K562 (cell line): ENCODE results near the gene C19orf47. TPM values are rescaled to one million over a fixed set of nuclear protein-coding genes. Genes with fewer than 3 reads are reported as not detected.

ENCODE experiments used
- ATAC-seq: fragments of 200-7000 bp; cut with Tn5 transposase; 3 replicates; pipeline ENCODE4 v1.9.1; 2020; ENCODE audit warnings: moderate library complexity
- BruUV-seq: library from RNA; stranded (reverse); fragments of 400-500 nt; replicated peaks from 2 replicates; lab custom pipeline; 2021; lab: Mats Ljungman, UMichigan
- CTCF ChIA-PET: fragments of 300-600 bp; formaldehyde crosslinking; extraction: SDS; loops from one replicate; lab custom pipeline; 2021; ENCODE audit warnings: low intra/inter-chr PET ratio; lab: Yijun Ruan, JAX
- POLR2A ChIA-PET: fragments of 300-600, 350-650 bp; sonication (Branson Sonifier 250); formaldehyde crosslinking; extraction: SDS; loops from one replicate; lab custom pipeline; 2021; ENCODE audit warnings: antibody characterized with exemption, inconsistent platforms; lab: Yijun Ruan, JAX
- DNase-seq, 4 experiments: peaks; one replicate each; pipeline versions ENCODE4 v3.0.0 to v3.0.0-alpha.2; 2011 to 2018; ENCODE audit warnings: low spot score in 3 of 4, mixed read lengths in 3 of 4; ENCODE audit errors: extremely low read depth in 1 of 4
- FAIRE-seq: peaks from 2 replicates; lab custom pipeline; 2011; peaks lifted over from hg19 to GRCh38; lab: Jason Lieb, UNC
- H2AFZ ChIP-seq: 2 replicates; pipeline ENCODE4 v1.6.0; 2011; ENCODE audit warnings: low read depth, low read length, control low read depth, inconsistent platforms
- H3K27ac ChIP-seq: fragments of 200-600 bp; 3 replicates; pipeline ENCODE4 v1.8.0; 2011; ENCODE audit warnings: low read depth, mild to moderate bottlenecking, control low read depth, inconsistent platforms, low read length, moderate library complexity, mixed read lengths; ENCODE audit errors: extremely low read depth
- H3K27me3 ChIP-seq, 2 experiments: fragments of 300-600 bp in 1 of 2; 2 replicates in 1 of 2; 3 replicates in 1 of 2; pipeline versions ENCODE4 v1.6.0 to v1.8.0; 2011; ENCODE audit warnings: inconsistent platforms in 2 of 2, low read length in 2 of 2, mild to moderate bottlenecking in 1 of 2, mixed read lengths in 1 of 2, moderate library complexity in 1 of 2; ENCODE audit not compliant: control insufficient read depth in 2 of 2, insufficient read depth in 2 of 2
- H3K36me3 ChIP-seq: fragments of 300-600 bp; 3 replicates; pipeline ENCODE4 v1.8.0; 2011; ENCODE audit warnings: mild to moderate bottlenecking, low read length, inconsistent platforms; ENCODE audit not compliant: control insufficient read depth, insufficient read depth
- H3K4me1 ChIP-seq, 2 experiments: fragments of 200-600 bp in 1 of 2; replicated peaks in 1 of 2; 2 replicates in 1 of 2; 3 replicates in 1 of 2; pipeline versions ENCODE4 v1.5.1 to v1.8.0; 2011; ENCODE audit warnings: inconsistent platforms in 2 of 2, low read length in 2 of 2, mild to moderate bottlenecking in 1 of 2, mixed read lengths in 1 of 2, moderate library complexity in 1 of 2; ENCODE audit not compliant: control insufficient read depth in 2 of 2, insufficient read depth in 2 of 2
- H3K4me2 ChIP-seq: 2 replicates; pipeline ENCODE4 v1.6.1; 2011; ENCODE audit warnings: low read length, control low read depth, inconsistent platforms, mixed read lengths; ENCODE audit not compliant: insufficient read depth
- H3K4me3 ChIP-seq: fragments of 200-600 bp; sonication (generic), shearing (Covaris generic); 2 replicates; pipeline ENCODE4 v1.5.1; 2016; ENCODE audit warnings: control low read depth, inconsistent platforms
- H3K79me2 ChIP-seq: fragments of 200-600 bp; 3 replicates; pipeline ENCODE4 v1.8.0; 2011; ENCODE audit warnings: low read length, inconsistent platforms; ENCODE audit not compliant: control insufficient read depth, insufficient read depth
- H3K9ac ChIP-seq, 2 experiments: 2 replicates each; pipeline versions ENCODE4 v1.6.0 to v1.6.1; 2011; ENCODE audit warnings: low read depth in 2 of 2, low read length in 2 of 2, control low read depth in 1 of 2, inconsistent platforms in 1 of 2, mild to moderate bottlenecking in 1 of 2, mixed read lengths in 1 of 2; ENCODE audit not compliant: insufficient read depth in 1 of 2
- H3K9me1 ChIP-seq: one replicate; pipeline ENCODE4 v1.6.0; 2011; ENCODE audit warnings: inconsistent platforms, mild to moderate bottlenecking, low read length, moderate library complexity; ENCODE audit not compliant: control insufficient read depth, insufficient read depth
- H3K9me3 ChIP-seq: replicated peaks from 2 replicates; pipeline ENCODE4 v1.5.1; 2011; ENCODE audit warnings: low read depth, low read length, inconsistent platforms; ENCODE audit not compliant: control insufficient read depth, insufficient read depth
- H4K20me1 ChIP-seq: replicated peaks from 2 replicates; pipeline ENCODE4 v1.6.1; 2011; ENCODE audit warnings: low read length, inconsistent platforms, mixed read lengths; ENCODE audit not compliant: control insufficient read depth, insufficient read depth
- KDM1A ChIP-seq, 2 experiments: fragments of 450-650 bp; IDR thresholded peaks; 2 replicates each; pipeline ENCODE4 v1.6.1; 2016; ENCODE audit warnings: mild to moderate bottlenecking in 2 of 2
- SMARCA4 ChIP-seq: fragments of 450-650 bp; IDR thresholded peaks from 2 replicates; pipeline ENCODE4 v1.6.1; 2016
- ZFP36 ChIP-seq: fragments of 150-350 bp; IDR thresholded peaks from 2 replicates; pipeline ENCODE4 v1.6.1; 2018; ENCODE audit warnings: low read length, low read depth; ENCODE audit not compliant: partially characterized antibody
- WGBS: fragments of 100-300 bp; shearing (Covaris generic); methylation state at CpG from one replicate; pipeline ENCODE4 v1.1.6; 2016; ENCODE audit warnings: low coverage, mixed read lengths; ENCODE audit not compliant: insufficient coverage; ENCODE audit errors: missing lambda C conversion rate; 5-methylcytosine and 5-hydroxymethylcytosine counted together
- in situ Hi-C: fragments of 300-500 bp; cut with MboI; formaldehyde crosslinking; loops from 4 replicates; pipeline ENCODE4 v1.15.0; 2018; ENCODE audit warnings: inconsistent platforms, mixed read lengths
- intact Hi-C: fragments of 100-400 bp; cut with micrococcal nuclease; formaldehyde crosslinking; loops from 2 replicates; pipeline ENCODE4 v1.14.2; 2022
- polyA plus RNA-seq, 8 experiments: library from polyadenylated mRNA; depleted of rRNA in 4 of 8; stranded (reverse) in 5 of 8; unstranded in 3 of 8; fragments of >200 nt; fragmentation: Nextera tagmentation in 2 of 8; fragmentation: Illumina TruSeq in 1 of 8; extraction: Ambion mirVana in 2 of 8; extraction: Trizol in 1 of 8; gene quantifications; 2 replicates each; pipeline versions ENCODE4 v1.2.1 to v1.2.3, GENCODE V29; 2011 to 2014; ENCODE audit warnings: inconsistent platforms in 1 of 8, missing spikeins in 1 of 8
- total RNA-seq, 7 experiments: library from RNA; depleted of rRNA in 6 of 7; stranded (reverse); fragments of >200 nt in 6 of 7; fragmentation: Illumina TruSeq in 2 of 7; extraction: Trizol in 2 of 7; gene quantifications; 2 replicates each; pipeline versions ENCODE4 v1.2.1 to v1.2.3, GENCODE V29; 2011 to 2021; ENCODE audit warnings: low replicate concordance in 1 of 7
- TF ChIP-seq, protein P1 (sequence below): sonication (generic); formaldehyde crosslinking; IDR thresholded peaks from 2 replicates; pipeline ENCODE4 v1.9.0; 2022; ENCODE audit warnings: mild to moderate bottlenecking, missing genetic modification reagents

C19orf47 gene
- total and polyA plus RNA-seq, 9 of the 15 experiments (the other 6 are each of a cell fraction or from before 2014, with no cell fraction given): 0.08 to 26.1 (median 14.7) TPM

DNA sequence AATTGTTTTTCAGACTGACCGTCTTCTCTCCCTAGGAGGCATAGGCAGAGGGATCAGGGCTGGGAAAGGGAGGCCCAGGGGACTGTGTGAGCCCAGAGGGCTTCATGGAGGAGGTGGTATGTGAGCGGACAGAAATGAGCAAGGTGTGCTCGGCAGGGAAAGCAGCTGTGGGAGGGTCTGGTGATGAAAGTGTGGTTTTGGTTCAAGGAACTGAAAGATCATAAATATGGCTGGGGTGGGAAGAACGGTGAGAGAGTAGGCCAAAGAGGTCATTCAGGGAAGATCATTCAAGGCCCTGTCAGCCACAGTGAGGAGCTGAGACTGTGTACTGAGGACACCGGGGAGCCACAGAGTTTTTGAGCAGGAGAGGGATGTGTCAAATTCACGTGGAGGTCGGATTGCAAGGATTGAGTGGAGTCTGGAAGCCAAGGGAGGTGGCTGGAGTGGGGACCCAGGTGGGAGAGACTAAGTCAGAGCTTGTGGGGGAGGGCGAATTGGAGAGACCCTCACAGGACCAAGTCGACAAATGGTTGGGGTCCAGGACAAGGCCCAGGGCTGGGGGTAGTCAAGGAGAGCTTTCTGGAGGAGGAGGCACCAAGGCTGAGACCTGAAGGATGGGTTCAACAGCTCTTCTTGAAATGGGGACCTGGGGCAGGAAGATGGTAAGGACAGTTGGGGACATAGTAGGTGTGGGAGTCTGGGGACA is 7.9 kb upstream of the C19orf47 start:
- Histone ChIP-seq H3K9me3 (no peaks in the 10 kb centered on the region), H3K79me2 (peaks cover 4% of the 10 kb centered on the region; the same call in 1 of the 3 replicates), H3K9me1 (no peaks in the 10 kb centered on the region), H3K27ac (no peak overlapping the region), H4K20me1 (peaks cover 7% of the 10 kb centered on the region; the same call in 1 of the 2 replicates), H2AFZ (no peak overlapping the region), H3K27me3 (no peaks in the 10 kb centered on the region), H3K36me3 (no peaks in the 10 kb centered on the region; the same call in 2 of the 3 replicates), H3K4me2 (no peak overlapping the region), H3K4me1 (peaks cover 0 to 6% of the 10 kb centered on the region in 2 experiments; a peak in 2 of 5 replicates), H3K9ac (peak overlapping the region in 1 of 2 experiments; percentile 68; a peak in 2 of 4 replicates), H3K4me3 (no peak overlapping the region)
- ATAC-seq (no peak), DNase-seq (no peak), FAIRE-seq (no peak)
- WGBS: 43% methylated on average over 9 of the region's 9 CpGs
- POLR2A ChIA-PET: interaction anchor here (0.6 kb wide), 1 partner anchor 8 kb away, joined by 3 read pairs; no protein-coding TSS in a partner anchor
- TF ChIP-seq, protein P1, sequence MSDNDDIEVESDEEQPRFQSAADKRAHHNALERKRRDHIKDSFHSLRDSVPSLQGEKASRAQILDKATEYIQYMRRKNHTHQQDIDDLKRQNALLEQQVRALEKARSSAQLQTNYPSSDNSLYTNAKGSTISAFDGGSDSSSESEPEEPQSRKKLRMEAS (CRISPR knock-in tag): 0 out of 2 replicates have a peak, but pooled peaks have one; percentile 19
- TF ChIP-seq SMARCA4 (no peak), KDM1A (IDR thresholded peaks at IDR 0.05) (peak in 1 of 2 experiments; percentile 80; a peak in 2 of 4 replicates), ZFP36 (peak; percentile 89)
- in situ Hi-C loops (no loop called here), intact Hi-C loops (no loop called here)
- CTCF ChIA-PET: no interaction called here
- BruUV-seq: no TSS peak
